ENCODE results near the gene PRSS3.
"Not testable (repeated sequence)": the region's sequence is repeated elsewhere in the genome, so short reads cannot be mapped to it uniquely, and the experiment has no call there.

The PRSS3 gene

DNA sequence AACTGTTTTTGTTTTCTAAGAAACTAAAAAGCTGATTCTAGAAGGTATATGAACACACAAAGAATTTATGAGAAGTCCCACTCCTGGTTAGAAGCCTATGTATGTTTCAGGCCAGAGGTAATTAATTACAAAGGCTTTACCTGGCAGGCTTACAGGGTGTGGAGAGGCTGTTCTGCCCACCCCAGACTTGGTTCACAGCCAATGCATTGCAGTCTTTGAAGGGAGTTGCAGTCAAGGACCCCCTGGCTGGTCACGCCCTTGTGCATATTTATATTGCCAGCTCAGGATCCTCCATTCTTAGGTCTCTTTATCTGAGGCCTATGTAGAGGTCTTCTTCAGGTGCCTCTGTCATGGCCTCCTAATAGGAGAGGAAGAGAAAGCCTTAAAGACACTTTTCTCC, 13.6 kb upstream of the PRSS3 start:
- TF ChIP-seq, protein P1, sequence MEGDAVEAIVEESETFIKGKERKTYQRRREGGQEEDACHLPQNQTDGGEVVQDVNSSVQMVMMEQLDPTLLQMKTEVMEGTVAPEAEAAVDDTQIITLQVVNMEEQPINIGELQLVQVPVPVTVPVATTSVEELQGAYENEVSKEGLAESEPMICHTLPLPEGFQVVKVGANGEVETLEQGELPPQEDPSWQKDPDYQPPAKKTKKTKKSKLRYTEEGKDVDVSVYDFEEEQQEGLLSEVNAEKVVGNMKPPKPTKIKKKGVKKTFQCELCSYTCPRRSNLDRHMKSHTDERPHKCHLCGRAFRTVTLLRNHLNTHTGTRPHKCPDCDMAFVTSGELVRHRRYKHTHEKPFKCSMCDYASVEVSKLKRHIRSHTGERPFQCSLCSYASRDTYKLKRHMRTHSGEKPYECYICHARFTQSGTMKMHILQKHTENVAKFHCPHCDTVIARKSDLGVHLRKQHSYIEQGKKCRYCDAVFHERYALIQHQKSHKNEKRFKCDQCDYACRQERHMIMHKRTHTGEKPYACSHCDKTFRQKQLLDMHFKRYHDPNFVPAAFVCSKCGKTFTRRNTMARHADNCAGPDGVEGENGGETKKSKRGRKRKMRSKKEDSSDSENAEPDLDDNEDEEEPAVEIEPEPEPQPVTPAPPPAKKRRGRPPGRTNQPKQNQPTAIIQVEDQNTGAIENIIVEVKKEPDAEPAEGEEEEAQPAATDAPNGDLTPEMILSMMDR (IDR thresholded peaks at IDR 0.05) = no peak
- H3K4me3 ChIP-seq = no peak overlapping the region
- no peak for DNase-seq (ENCODE audit: low spot score)
- H3K27ac ChIP-seq = no peak overlapping the region

DNA sequence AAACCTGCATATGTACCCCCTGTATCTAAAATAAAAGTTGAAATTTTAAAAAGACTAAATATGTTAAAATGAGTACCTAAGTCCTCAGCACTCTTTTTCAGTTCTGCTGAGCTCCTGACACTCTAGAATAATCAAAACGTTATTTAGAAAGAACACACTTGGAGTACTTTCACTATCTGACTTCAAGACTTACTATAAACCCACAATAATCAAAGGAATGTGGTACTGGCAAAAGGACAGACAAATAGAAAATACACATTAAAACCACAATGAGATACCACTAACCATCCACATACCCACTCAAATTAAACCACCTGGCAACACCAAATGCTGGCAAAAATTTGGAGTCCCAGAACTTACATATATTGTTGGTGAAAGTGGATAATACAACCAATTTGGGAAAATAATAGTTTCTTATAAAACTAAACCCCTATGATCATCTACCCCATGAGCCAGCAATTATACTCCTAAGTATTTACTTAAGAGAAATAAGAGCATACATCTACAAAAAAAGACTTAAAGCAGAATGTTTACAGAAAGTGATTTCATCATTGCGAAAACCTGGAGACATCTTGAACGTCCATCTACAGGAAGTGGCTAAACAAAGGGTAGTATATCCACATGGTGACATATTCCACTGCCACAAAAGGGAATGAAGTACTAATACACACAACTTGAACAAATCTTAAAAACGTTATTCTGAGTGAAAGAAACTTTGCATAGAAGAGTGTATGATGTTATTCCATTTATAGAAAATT, 12.8 kb upstream of the PRSS3 start:
- Histone ChIP-seq H3K4me3 (no peak overlapping the region), H3K27ac (no peak overlapping the region)
- TF ChIP-seq, protein P1 (IDR thresholded peaks at IDR 0.05) = no peak
- DNase-seq (ENCODE audit: low spot score) = no peak

DNA sequence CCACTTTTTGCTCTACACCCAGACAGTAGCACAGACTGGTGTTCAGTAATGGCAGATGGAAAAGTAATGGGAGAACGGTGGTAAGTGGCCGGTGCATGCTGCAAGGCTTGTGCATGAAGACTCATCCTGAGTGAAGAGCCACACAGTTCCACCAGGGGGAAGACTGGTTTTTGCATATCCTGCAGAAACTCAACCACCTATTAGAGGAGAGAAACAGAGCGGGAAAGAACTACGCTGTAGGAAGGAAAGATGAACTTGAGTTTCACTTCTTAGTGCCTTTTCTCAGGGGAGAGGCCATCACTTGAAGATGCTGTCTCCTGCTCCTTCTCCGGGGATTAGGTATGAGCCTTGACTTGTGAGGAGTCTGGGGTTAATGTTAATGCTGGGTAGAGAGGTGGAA, 9.4 kb upstream of the PRSS3 start:
- H3K27ac ChIP-seq = no peak overlapping the region
- no peak overlapping the region for H3K4me3 ChIP-seq
- TF ChIP-seq, protein P1 (IDR thresholded peaks at IDR 0.05) = no peak
- no peak for DNase-seq (ENCODE audit: low spot score)

DNA sequence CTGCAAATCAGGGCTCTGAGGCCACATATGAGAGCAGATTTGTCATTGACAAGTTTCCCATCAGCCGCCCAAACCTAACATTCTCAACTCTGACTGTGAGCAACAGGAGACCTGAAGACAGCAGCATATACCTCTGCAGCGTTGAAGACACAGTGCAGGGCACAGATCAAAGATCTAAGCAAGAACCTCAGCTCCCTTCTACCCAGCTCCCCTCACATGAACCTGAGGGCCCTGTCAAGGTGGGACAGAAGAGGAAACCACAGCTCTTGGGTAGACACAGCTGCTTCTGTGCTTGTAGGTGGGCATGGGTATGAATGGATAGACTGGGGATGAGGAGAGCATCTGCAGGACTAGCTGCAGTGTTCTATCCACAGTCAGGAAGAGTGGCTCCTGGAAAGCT, 8.7 kb upstream of the PRSS3 start:
- Histone ChIP-seq H3K4me3 (no peak overlapping the region), H3K27ac (no peak overlapping the region)
- DNase-seq (ENCODE audit: low spot score) = no peak

DNA sequence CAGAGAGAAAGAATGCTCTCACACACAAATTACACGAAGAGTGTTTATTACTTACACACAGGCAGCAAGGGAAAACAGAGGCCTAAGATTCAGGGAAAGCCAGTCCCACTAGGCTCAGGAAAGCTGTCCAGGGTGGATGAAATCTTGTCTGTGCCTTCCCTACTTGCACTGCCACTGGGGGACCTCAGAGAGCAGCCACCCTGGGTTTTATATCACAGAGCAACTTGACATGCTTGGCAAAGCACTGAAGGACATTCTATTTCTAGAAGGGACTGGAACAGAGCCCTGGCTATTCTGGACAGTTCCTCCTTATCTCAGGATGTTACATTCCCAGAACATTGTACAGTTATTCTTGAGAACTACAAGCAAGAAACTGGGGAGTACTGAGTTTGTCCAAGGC, 7.5 kb upstream of the PRSS3 start:
- TF ChIP-seq, protein P1 (IDR thresholded peaks at IDR 0.05) = no peak
- H3K4me3 ChIP-seq = no peak overlapping the region
- H3K27ac ChIP-seq = no peak overlapping the region
- DNase-seq (ENCODE audit: low spot score) = no peak

More for the DNA sequence above, 8.7 kb upstream of the PRSS3 start:
- TF ChIP-seq, protein P1 (IDR thresholded peaks at IDR 0.05) = no peak

DNA sequence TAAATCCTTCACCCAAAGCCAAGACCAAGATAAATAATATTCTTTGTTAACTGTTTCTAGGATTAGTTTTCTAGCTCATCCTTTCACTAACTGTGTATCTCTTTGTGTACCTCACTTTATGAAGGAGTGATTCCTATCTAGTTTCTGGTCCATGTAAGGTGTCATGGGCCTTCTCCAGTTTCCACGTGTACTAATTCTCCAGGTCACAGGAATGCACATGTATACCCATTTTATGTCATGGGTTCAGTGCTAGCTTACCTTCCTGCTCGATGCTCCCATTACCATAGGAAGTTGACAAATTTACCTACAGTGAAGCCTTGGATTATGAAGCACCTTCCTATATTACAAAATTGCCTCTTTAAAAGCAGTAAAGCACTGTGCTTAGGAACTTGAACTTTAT, 5.9 kb upstream of the PRSS3 start:
- H3K27ac ChIP-seq; DNase-seq (ENCODE audit: low spot score); H3K4me3 ChIP-seq: not testable (repeated sequence)

DNA sequence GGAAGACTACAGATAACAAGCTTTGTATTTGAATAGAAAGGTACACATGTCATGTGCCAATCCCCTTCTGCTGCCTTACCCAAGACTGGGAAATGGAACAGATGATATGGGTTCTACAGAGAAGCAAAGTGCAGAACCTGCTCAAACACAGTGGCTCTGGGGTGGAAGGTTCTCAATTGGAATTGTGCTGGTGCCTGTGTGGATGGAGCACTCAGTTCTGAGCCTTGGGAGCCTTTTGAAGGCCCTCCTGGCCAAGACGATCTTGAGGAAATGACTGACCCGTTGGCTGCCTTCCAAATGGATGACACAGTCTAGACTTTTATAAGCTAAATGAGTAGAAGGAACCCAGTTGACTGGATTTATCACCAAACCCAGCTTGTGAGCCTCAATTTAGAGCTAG, 4.2 kb upstream of the PRSS3 start:
- Histone ChIP-seq H3K27ac (no peak overlapping the region), H3K4me3 (no peak overlapping the region)
- TF ChIP-seq, protein P1 (IDR thresholded peaks at IDR 0.05) = no peak
- no peak for DNase-seq (ENCODE audit: low spot score)

DNA sequence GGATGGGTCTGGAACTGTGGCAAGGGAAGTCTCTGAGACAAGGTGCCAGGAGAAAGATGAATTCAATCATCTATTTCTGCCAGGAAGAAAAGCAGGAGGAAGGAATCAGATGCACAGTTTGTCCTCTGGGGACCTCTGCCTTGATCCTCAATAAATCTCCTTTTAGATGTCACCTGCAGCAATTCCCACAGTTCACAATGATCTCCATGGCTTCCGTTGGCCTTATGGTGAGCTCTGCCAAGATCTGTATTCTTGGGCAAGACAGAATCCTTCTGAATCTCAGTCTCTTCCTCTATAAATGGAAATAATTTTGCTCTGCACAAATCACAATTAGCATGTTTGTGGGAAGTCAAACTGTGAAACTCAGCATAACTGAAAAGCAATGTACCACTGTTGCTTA, 1.9 kb upstream of the PRSS3 start:
- H3K4me3 ChIP-seq; H3K27ac ChIP-seq; DNase-seq (ENCODE audit: low spot score): not testable (repeated sequence)

Measured in coronary artery (tissue), 2 donors.